Natural killer cell (primary cell): ENCODE results near the gene CES2. TPM values are rescaled to one million over a fixed set of nuclear protein-coding genes. Genes with fewer than 3 reads are reported as not detected.

ENCODE experiments used
- ATAC-seq, 3 donors: fragments of 150-1000 bp in 2 of 3; fragments of 200-7000 bp in 1 of 3; cut with Tn5 transposase; 1 replicate in 1 of 3; 2 replicates in 2 of 3; pipeline ENCODE4 v1.10.0; 2021; ENCODE audit warnings: mild to moderate bottlenecking in 2 of 3, moderate library complexity in 2 of 3
- DNase-seq, 2 donors: peaks; one replicate each; pipeline versions ENCODE4 v3.0.0 to v3.0.0-alpha.2; 2013 to 2021; ENCODE audit warnings: mixed read lengths in 1 of 2
- H3K27ac ChIP-seq: one replicate; pipeline ENCODE4 v1.5.1; 2013; ENCODE audit warnings: mild to moderate bottlenecking, low read length
- H3K27me3 ChIP-seq: one replicate; pipeline ENCODE4 v1.6.1; 2013; ENCODE audit warnings: low read length; ENCODE audit not compliant: control insufficient read depth, insufficient read depth
- H3K36me3 ChIP-seq: one replicate; pipeline ENCODE4 v1.6.1; 2013; ENCODE audit warnings: low read length; ENCODE audit not compliant: control insufficient read depth, insufficient read depth
- H3K4me1 ChIP-seq: one replicate; pipeline ENCODE4 v1.6.1; 2013; ENCODE audit warnings: low read length; ENCODE audit not compliant: control insufficient read depth, insufficient read depth
- H3K4me3 ChIP-seq: one replicate; pipeline ENCODE4 v1.5.1; 2013; ENCODE audit warnings: low read length
- H3K9me3 ChIP-seq: one replicate; pipeline ENCODE4 v1.6.1; 2013; ENCODE audit warnings: low read length; ENCODE audit not compliant: control insufficient read depth, insufficient read depth
- H3K27ac Mint-ChIP-seq, 2 donors: one replicate each; pipeline ENCODE4 v1.8.0; 2022; ENCODE audit warnings: mild to moderate bottlenecking in 2 of 2, mixed read lengths in 2 of 2, moderate library complexity in 1 of 2
- H3K27me3 Mint-ChIP-seq, 2 donors: one replicate each; pipeline ENCODE4 v1.8.0; 2022; ENCODE audit warnings: low read depth in 2 of 2, mixed read lengths in 2 of 2
- H3K36me3 Mint-ChIP-seq: one replicate; pipeline ENCODE4 v1.8.0; 2022; ENCODE audit warnings: mixed read lengths
- H3K4me1 Mint-ChIP-seq, 2 donors: one replicate each; pipeline ENCODE4 v1.8.0; 2022; ENCODE audit warnings: mixed read lengths in 2 of 2
- H3K4me3 Mint-ChIP-seq: one replicate; pipeline ENCODE4 v1.8.0; 2022; ENCODE audit warnings: mild to moderate bottlenecking, moderate library complexity, mixed read lengths
- H3K9me3 Mint-ChIP-seq, 2 donors: one replicate each; pipeline ENCODE4 v1.8.0; 2022; ENCODE audit warnings: mixed read lengths in 2 of 2
- WGBS: methylation state at CpG from one replicate; pipeline ENCODE4 v1.1.7; 2013; ENCODE audit warnings: missing lambda C conversion rate; ENCODE audit not compliant: insufficient coverage; 5-methylcytosine and 5-hydroxymethylcytosine counted together
- intact Hi-C: fragments of 100-400 bp; cut with micrococcal nuclease; formaldehyde crosslinking; loops from one replicate; pipeline ENCODE4 v1.14.2; 2022
- total RNA-seq, 4 donors: library from RNA; stranded (reverse); fragments of 120-200 nt in 1 of 4; gene quantifications; one replicate each; pipeline versions ENCODE4 v1.2.3 to v1.2.4, GENCODE V29; 2013 to 2022
- TF ChIP-seq, protein P1 (sequence below): fragments of 200-600 bp; IDR thresholded peaks from one replicate; pipeline ENCODE4 v1.8.0; 2022; ENCODE audit warnings: antibody characterized with exemption

CES2 gene
- total RNA-seq, 3 donors from 2014 or later (not counting 1 experiment from before 2014, with no cell fraction given): 26.9 to 33.6 (median 33.1) TPM

DNA sequence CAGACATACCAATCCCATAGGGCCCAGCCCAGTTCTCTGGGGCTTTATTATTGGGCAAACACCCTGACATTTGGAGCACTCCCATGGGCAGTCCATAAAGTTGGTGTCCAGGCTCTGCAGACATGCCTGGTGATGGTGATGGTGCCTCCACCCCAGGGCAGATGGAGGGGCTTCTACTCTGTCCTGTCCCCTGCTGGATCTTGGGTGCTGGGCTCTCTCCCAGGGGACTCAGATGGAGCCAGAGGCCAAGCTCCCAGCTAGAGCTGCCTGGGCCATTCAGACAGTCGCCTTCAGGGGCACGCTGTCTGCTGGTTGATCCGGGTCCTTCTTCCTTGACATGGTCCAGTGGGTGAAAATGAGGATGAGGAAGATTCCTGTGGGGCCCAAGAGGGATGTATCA is 27.2 kb upstream of the CES2 start:
- H3K27ac ChIP-seq: no peak overlapping the region
- Mint-ChIP-seq H3K4me1 (peaks cover 0 to 8% of the 10 kb centered on the region in 2 donors), H3K36me3 (no peaks in the 10 kb centered on the region), H3K27me3 (no peaks in the 10 kb centered on the region), H3K4me3 (no peak overlapping the region), H3K9me3 (no peaks in the 10 kb centered on the region), H3K27ac (no peak overlapping the region)
- no peaks in the 10 kb centered on the region for H3K4me1 ChIP-seq
- H3K9me3 ChIP-seq: no peaks in the 10 kb centered on the region
- TF ChIP-seq, protein P1, sequence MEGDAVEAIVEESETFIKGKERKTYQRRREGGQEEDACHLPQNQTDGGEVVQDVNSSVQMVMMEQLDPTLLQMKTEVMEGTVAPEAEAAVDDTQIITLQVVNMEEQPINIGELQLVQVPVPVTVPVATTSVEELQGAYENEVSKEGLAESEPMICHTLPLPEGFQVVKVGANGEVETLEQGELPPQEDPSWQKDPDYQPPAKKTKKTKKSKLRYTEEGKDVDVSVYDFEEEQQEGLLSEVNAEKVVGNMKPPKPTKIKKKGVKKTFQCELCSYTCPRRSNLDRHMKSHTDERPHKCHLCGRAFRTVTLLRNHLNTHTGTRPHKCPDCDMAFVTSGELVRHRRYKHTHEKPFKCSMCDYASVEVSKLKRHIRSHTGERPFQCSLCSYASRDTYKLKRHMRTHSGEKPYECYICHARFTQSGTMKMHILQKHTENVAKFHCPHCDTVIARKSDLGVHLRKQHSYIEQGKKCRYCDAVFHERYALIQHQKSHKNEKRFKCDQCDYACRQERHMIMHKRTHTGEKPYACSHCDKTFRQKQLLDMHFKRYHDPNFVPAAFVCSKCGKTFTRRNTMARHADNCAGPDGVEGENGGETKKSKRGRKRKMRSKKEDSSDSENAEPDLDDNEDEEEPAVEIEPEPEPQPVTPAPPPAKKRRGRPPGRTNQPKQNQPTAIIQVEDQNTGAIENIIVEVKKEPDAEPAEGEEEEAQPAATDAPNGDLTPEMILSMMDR: no peak
- ATAC-seq: no peak
- no peaks in the 10 kb centered on the region for H3K36me3 ChIP-seq
- H3K4me3 ChIP-seq: no peak overlapping the region
- intact Hi-C loops: no loop called here
- WGBS: 84% methylated on average over 3 of the region's 3 CpGs
- no peak for DNase-seq
- no peaks in the 10 kb centered on the region for H3K27me3 ChIP-seq

- H3K4me1 ChIP-seq: no peaks in the 10 kb centered on the region
- no peaks in the 10 kb centered on the region for H3K27me3 ChIP-seq
- H3K27ac ChIP-seq: no peak overlapping the region
- Mint-ChIP-seq H3K4me3 (no peak overlapping the region), H3K4me1 (peaks cover 0 to 8% of the 10 kb centered on the region in 2 donors), H3K27ac (no peak overlapping the region), H3K36me3 (no peaks in the 10 kb centered on the region), H3K27me3 (no peaks in the 10 kb centered on the region), H3K9me3 (no peaks in the 10 kb centered on the region)
- H3K4me3 ChIP-seq: no peak overlapping the region
- H3K36me3 ChIP-seq: no peaks in the 10 kb centered on the region
- WGBS: 91% methylated on average over 13 of the region's 14 CpGs
- intact Hi-C loops: no loop called here
- DNase-seq (no peak), ATAC-seq (no peak)
- TF ChIP-seq, protein P1: no peak
- no peaks in the 10 kb centered on the region for H3K9me3 ChIP-seq
Observed at GRCh38 chr16:66908762-66909559, 26.4 kb upstream of the CES2 start.

- ATAC-seq (no peak), DNase-seq (no peak)
- Mint-ChIP-seq H3K27ac (no peak overlapping the region), H3K27me3 (peaks cover 0 to 3% of the 10 kb centered on the region in 2 donors), H3K4me3 (no peak overlapping the region), H3K9me3 (no peaks in the 10 kb centered on the region), H3K4me1 (peaks cover 0 to 8% of the 10 kb centered on the region in 2 donors), H3K36me3 (no peaks in the 10 kb centered on the region)
- no peak overlapping the region for H3K4me3 ChIP-seq
- no peaks in the 10 kb centered on the region for H3K4me1 ChIP-seq
- no peaks in the 10 kb centered on the region for H3K27me3 ChIP-seq
- no peaks in the 10 kb centered on the region for H3K36me3 ChIP-seq
- no peaks in the 10 kb centered on the region for H3K9me3 ChIP-seq
- H3K27ac ChIP-seq: no peak overlapping the region
- 78% methylated on average over 14 of the region's 14 CpGs for WGBS
- TF ChIP-seq, protein P1: no peak
- intact Hi-C loops: no loop called here
Observed at GRCh38 chr16:66910175-66910940, 25.0 kb upstream of the CES2 start.
